ENCODE measurements around the gene MSANTD2.
A peak's percentile ranks its signal among the peaks of the same experiment; 100 is the strongest.

MSANTD2 gene

GRCh38 chr11:124840666-124841065 is 40.5 kb upstream of the MSANTD2 start:
- TF ChIP-seq CTCF (conservative IDR thresholded peaks at IDR 0.05), result no peak

GRCh38 chr11:124839972-124840621 is 39.9 kb upstream of the MSANTD2 start:
- H3K27ac ChIP-seq, result peak overlapping the region; percentile 70; the same call in 1 of the 2 replicates
- no peak for TF ChIP-seq CTCF (conservative IDR thresholded peaks at IDR 0.05)

More at GRCh38 chr11:124840666-124841065, 40.5 kb upstream of the MSANTD2 start:
- H3K27ac ChIP-seq, result no peak overlapping the region

GRCh38 chr11:124839128-124839971 is 39.1 kb upstream of the MSANTD2 start:
- H3K27ac ChIP-seq, result peak overlapping the region; percentile 70; the same call in 1 of the 2 replicates
- no peak for TF ChIP-seq CTCF (conservative IDR thresholded peaks at IDR 0.05)

GRCh38 chr11:124838805-124839127 is 38.6 kb upstream of the MSANTD2 start:
- H3K27ac ChIP-seq, result peak overlapping the region; percentile 70; the same call in 1 of the 2 replicates
- no peak for TF ChIP-seq CTCF (conservative IDR thresholded peaks at IDR 0.05)

GRCh38 chr11:124837491-124837856 is 37.3 kb upstream of the MSANTD2 start:
- TF ChIP-seq CTCF (conservative IDR thresholded peaks at IDR 0.05), result peak; percentile 86
- H3K27ac ChIP-seq, result no peak overlapping the region

GRCh38 chr11:124835918-124836317 is 35.7 kb upstream of the MSANTD2 start:
- peak overlapping the region; percentile 66; the same call in 1 of the 2 replicates for H3K27ac ChIP-seq
- TF ChIP-seq CTCF (conservative IDR thresholded peaks at IDR 0.05), result no peak

- no peak overlapping the region for H3K27ac ChIP-seq
- TF ChIP-seq CTCF (conservative IDR thresholded peaks at IDR 0.05), result no peak
Observed at GRCh38 chr11:124834526-124835180, 34.4 kb upstream of the MSANTD2 start.

Data from VCaP (cell line).